HG02840 (cell line): ENCODE results near the gene ARHGAP29.

Source experiments
- ATAC-seq: cut with Tn5 transposase; IDR thresholded peaks from one replicate; pipeline ENCODE4 v1.9.1; 2021; ENCODE audit warnings: mild to moderate bottlenecking, moderate library complexity, moderate number of reproducible peaks; ENCODE audit not compliant: unreplicated experiment, low FRiP score

ARHGAP29 gene

DNA sequence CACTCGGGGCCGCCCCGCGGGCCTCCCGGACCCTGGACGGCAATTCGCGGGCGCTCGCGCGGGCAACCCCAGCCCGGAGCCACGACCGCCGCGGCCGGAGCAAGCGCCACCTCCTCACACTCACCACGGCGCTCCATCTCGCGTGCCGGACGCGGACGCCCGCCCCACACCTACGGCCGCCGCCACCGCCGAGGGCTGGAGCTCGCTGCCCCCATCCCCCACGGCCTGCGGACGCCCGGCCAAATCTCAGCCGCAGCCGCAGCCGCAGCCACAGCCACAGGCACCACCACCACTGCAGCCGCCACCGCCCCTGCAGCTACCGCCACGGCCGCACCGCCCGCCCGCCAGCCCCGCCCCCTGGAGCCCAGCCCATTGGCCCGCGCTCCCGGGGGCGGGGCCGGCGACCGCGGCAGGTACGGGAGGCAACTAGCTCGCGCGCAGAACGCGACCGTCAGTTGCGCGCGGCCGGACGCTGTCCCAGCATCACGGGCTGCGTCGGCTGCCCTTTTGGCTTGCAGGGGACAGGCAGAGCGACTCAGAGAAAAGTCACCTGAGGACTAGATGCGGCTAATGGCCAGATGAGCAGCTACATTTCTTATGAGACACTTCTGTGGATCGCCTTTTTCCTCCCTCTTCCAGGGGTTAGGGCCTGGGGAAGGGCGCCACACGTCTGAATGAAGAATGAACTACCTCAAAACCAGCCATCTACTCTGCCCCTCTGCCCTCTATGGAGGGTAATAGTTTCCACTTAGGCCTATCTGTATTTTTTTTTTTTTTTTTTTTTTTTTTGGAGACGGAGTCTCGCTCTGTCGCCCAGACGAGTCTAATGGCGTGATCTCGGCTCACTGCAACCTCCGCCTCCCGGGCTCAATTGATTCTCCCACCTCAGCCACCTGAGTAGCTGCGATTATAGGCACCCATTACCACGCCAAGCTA, at the start of gene ARHGAP29:
ARHGAP29 (minus strand) TSS at position 294 of the 936 bp plus-strand sequence. CDS start 5,973 bp downstream, outside the sequence.
- ATAC-seq, result peak; percentile 56

DNA sequence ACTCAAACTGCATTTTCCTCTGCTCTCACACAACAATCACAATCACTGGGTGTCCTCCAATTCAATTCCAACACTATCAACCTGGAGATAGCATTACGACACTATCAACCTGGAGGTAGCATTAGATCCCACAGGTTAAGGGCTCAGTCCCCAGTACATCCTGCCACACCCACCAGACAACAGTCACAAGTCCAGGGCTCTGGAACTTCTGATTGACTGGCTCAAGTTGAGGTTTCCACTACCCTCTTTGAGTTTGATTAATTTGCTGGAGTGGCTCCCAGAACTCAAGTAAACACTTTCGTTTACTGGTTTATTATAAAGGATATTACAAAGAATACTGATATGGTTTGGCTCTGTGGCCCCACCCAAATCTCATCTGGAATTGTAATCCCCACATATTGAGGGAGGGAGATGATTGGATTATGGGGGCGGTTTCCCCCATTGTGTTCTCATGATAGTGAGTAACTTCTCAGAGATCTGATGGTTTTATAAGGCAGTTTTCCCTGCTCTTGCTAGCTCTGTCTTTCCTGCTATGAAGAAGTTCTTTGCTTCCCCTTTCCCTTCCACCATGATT, 49.6 kb upstream of the ARHGAP29 start:
- ATAC-seq, result no peak

DNA sequence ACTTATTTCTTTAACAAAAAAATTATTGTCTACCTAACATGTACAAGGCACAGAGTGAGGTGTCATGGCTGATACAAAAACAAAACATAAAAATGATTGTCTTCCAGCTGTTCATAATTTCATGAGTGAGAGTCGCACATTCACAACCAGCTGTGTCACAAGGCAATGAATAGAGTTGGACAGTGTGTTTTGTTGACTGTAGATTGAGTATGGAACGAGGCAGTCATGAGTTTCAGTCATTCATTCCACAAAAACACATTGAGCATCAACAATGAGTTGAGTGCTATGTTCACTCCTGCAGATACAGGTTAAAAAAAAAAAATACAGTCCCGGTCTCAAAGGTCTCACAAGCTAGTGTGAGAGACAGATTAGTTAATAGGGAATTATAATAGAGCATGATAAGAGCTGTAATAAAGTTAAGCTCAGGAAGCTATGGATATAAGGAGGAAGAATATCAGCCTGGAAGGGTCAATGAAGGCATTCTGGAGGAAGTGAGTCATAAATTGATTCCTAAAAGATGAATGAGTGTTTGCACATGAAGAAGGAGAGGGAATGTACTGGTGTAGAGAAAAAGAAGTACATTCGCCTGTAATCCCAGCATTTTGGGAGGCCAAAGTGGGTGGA, 47.8 kb upstream of the ARHGAP29 start:
- no peak for ATAC-seq

- ATAC-seq, result no peak
Measured at GRCh38 chr1:94284476-94284875, 47.1 kb upstream of the ARHGAP29 start.

- ATAC-seq, result no peak
Measured at GRCh38 chr1:94283462-94283861, 46.1 kb upstream of the ARHGAP29 start.

DNA sequence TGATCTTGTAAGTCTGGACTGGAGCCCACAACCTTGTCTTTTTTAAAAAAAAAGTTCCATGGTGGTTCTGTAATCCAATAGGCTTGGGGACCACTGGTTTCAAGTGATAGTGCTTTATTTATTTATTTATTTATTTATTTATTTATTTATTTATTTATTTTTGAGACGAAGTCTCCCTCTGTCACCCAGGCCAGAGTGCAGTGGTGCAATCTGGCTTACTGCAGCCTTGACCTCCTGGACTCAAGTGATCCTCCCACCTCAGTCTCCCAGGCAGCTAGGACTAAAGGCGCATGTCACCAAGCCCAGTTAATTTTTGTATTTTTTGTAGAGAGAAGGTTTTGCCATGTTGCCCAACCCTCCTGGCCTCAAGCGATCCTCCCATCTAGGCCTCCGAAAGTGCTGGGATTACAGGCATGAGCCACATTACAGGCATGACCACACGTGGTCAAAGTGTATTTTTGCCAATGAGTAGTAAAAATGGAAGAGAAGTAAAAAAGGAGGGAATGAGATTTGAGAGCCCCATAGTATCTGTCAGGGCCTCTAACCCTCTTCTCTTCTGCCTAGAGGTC, 44.8 kb upstream of the ARHGAP29 start:
- ATAC-seq, result no peak

DNA sequence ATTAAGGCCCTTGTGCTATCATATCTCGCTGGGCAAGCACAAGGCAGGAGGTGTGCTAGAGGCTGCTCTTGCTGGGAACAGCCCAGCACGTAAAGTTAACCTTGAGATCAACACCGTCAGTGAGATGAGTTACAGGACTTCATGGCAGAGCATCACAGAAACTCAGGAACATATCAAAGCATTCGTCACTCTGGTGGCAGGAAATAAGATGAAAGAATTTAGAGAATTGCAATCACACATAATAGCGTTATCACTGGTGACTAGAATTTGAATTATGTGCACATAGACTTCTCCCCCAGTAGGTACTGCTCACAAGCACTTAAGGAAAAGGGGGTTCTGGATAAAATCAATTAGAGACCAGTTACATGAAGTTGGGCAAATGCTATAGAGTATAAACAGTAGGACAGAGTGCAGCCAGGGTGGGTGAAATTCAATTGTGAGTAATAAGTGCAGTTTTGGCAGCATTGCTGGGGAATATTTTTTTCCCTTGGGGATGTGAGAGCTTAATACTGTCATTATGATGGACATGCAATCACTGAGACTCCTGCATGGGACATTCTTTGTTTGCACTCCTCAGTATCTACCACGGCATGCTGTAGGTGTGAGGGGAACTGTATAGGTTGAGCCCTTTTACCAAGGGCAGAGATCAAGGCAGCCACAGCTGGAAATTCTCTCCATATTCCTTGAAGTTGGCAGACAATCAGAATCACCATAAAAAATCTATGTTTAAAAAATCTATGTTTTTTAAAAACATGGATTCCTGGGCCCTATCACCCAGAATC, 44.2 kb upstream of the ARHGAP29 start:
- no peak for ATAC-seq

GRCh38 chr1:94280541-94280940, 43.2 kb upstream of the ARHGAP29 start:
- no peak for ATAC-seq

- no peak for ATAC-seq
Measured at GRCh38 chr1:94279462-94279861, 42.1 kb upstream of the ARHGAP29 start.

DNA sequence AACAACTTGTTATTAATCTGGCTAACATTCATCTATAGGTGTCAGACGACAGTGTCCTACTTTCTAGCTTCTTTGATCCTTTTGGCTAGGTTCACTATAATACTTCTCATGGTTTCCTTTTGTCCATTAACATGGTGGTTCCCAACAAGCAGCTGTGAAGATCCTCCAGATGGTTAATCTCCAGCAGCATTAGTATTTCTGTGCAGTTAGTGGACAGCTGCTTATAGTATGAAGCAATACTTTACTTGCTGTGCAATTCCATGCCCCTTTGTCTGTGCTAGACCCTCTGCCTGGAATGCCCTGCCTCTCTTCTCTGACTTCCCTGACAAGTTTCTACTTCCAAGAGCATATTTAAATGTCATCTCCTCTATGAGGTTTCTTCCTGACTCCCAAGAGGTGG, 41.7 kb upstream of the ARHGAP29 start:
- ATAC-seq, result no peak

GRCh38 chr1:94276988-94277434, 39.6 kb upstream of the ARHGAP29 start:
- no peak for ATAC-seq

DNA sequence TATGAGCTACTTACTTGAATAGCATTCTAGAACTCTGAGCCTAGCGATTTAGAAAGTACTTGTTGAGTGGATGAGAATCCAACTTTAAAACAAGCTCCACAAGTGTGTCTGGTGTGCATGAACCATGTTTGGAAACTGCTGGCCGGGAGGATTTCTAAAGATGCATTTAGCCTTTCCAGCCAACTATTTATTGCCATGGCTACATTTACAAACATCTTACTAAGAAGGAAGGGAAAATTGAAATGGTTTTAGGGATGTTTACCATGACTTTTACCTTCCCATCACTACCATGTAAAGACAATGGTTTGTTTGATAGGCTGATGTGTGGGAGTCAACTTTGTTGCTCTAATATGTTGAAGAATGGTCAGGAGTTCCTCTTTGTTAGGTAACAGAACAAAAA, 37.7 kb upstream of the ARHGAP29 start:
- no peak for ATAC-seq

- no peak for ATAC-seq
Measured at GRCh38 chr1:94274561-94274960, 37.2 kb upstream of the ARHGAP29 start.

DNA sequence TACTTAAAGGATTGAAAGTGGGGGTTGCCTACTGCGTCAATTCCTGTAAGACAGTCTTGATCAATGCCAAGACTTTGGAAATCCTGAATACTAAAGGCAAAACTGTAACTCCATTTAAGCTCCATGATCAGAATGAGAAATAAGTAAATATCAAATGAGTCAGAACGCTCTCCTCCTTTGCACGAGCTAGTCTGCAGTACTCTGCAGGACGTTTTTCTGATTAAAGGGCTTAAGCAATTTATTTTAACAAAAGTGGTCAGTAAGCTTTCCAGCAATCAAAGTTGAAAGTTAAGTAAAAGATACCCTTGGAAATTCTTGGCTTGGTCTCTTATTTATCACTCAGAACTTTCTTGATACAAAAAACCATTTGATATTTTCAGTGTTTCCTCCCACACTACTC, 35.7 kb upstream of the ARHGAP29 start:
- no peak for ATAC-seq

GRCh38 chr1:94272388-94272787, 35.0 kb upstream of the ARHGAP29 start:
- no peak for ATAC-seq

DNA sequence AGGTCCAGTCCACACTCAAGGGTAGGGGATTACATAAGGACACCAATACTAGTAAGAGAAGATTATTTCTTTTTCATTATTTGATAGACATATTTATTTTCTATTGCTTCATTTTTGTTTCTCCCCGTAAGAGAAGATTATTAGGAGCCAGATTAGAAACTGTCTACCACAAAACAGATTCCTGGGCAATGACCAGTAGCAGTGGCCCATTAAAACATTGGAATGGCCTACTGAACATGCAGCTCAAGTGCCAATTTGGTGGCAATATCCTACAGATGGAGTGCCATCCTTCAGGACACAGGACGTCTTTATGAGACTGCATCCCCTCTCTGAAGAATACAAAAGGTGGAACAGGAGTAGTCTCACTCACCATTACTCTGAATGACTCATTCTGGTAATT, 34.0 kb upstream of the ARHGAP29 start:
- no peak for ATAC-seq

GRCh38 chr1:94270801-94271203, 33.4 kb upstream of the ARHGAP29 start:
- ATAC-seq, result no peak

- no peak for ATAC-seq
Measured at GRCh38 chr1:94269921-94270320, 32.5 kb upstream of the ARHGAP29 start.

DNA sequence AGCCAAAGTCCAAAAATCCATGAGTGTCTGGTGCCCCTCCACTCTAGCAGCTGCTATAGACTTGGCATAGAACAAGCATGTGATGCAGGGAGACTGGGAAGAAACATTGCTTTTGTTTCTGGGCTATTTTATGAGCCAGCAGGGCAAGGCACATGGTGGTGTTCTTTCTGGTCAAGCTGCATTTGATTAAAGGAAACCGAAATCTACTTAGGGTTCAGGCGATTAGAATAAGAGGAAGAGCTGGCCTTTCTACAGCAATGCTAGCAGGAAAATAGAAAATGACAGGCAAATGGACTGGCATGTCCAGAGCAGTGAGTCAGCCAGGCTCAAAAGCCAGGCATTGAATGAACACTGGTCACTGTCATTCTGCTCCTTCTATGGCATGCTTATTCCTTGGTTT, 28.5 kb upstream of the ARHGAP29 start:
- ATAC-seq, result no peak

GRCh38 chr1:94265011-94265422, 27.6 kb upstream of the ARHGAP29 start:
- ATAC-seq, result no peak
